SW480 (cell line): ENCODE measurements around the gene LMF1.

Experiments
- DNase-seq: peaks from one replicate; pipeline ENCODE4 v3.0.0-alpha.2; 2016; ENCODE audit warnings: low spot score

LMF1 gene

DNA sequence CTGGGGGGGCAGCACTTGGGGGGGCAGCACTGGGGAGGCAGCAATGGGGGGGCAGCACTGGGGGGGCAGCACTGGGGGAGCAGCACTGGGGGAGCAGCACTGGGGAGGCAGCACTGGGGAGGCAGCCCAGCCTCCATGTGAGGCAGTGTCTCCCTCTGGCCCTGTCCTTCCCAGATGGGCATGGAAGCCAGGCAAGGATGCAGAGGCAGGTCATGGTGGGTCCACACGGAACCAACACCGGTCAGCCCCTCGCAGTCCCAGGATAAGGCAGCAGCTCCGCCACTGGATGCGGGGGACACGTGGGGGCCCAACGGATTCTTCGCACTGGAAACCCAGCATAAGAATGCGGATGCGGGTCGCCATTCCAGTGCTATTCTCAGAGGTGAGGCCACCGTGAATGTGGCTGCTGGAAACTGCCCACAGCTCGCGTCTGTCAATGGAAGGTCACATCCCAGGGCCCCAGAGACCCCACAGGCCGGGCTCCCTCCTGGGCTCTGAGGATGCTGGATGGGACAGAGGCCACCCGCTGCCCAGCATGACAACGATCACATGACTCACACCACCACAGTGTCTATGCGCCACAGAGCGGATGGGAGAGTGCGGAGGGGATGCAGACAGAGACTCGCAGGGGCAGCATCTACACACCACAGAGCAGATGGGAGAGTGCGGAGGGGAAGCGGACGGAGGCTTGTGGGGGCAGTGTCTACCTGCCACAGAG lies 59.0 kb downstream of the LMF1 start:
- no peak for DNase-seq

- no peak for DNase-seq
Observed at GRCh38 chr16:911101-911500, 59.7 kb downstream of the LMF1 start.

- no peak for DNase-seq
Observed at GRCh38 chr16:910181-910580, 60.6 kb downstream of the LMF1 start.

DNA sequence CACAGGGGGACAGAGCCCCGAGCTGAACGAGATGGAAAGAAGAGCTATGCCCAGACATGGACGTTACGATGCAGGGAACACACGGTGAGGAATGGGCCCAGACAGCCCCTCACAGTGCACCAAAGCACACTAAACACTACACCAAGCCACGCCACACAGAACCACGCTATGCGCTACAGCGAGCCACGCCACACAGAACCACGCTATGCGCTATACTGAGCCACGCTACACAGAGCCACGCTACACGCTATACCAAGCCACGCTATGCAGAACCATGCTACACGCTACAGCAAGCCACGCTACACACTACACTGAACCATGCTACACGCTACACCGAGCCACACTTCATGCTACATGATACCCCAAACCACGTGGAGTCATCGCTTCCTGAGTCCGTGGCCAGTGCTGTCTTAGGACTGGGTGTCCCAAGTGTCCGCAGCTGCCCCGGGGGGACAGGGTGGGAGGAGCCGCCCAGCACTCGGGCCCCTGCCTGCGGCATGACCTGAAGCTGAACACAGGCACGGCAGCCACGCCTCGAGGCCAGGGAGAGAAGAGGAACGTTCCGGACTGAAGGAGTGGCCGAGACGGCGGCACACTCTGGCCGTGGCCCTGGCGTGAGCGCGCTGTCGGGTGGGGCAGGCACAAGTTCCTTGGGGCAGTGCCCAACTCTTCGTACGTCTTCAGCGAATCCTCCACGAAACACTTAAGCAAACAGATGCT lies 61.3 kb downstream of the LMF1 start:
- no peak for DNase-seq

DNA sequence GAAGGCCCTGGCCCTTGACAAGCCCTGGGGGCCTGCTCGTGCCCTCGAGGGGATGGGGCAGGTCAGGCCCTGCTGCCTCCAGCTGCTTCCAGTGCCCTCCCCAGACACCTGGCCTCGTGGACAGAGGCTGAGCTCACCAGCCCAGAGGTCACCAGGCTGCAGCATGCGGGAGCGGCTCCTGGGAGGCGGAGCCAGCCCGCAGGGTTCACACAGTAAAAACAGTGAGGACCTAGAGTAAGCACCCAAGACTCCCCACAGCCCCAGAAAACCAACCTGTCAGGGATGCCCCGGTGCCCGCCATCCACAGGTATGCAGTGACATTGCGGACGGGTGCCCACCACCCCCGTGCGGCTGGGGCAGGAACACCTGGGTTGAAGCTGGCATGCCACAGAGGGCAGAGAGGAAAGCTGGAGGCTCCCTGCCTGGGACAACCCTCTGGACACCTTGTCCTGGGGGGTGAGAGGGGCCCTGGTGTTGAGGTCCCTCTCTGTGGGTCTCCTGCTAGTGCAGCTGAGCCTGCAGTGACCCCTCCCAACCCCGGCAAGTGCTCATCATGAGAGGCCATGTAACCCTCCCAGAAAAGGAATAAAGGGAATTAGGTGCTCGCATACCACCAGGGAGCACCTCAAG lies 62.1 kb downstream of the LMF1 start:
- no peak for DNase-seq

GRCh38 chr16:907842-908241 lies 62.9 kb downstream of the LMF1 start:
- no peak for DNase-seq

DNA sequence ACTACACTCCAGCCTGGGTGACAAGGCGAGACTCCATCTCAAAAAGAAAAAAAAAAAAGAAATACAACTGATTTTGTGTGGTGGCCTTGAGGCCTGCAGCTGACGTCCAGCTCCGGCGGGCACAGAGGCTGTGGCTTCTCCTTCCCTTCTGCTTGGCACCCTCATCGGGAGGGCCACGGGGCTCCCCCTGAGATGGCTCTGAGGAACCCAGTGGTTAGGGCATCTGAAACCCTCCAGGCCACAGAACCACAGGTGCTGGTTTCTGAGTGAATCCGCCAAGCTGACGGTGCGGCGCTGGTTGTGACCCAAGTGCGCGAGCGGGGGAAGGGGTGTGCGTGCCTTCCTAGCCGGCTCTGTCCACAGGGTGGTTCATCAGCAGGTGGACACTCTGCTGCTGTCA lies 63.4 kb downstream of the LMF1 start:
- DNase-seq, result no peak

- no peak for DNase-seq
Observed at GRCh38 chr16:906296-906695, 64.5 kb downstream of the LMF1 start.

GRCh38 chr16:901715-902601 lies 68.8 kb downstream of the LMF1 start:
- no peak for DNase-seq

DNA sequence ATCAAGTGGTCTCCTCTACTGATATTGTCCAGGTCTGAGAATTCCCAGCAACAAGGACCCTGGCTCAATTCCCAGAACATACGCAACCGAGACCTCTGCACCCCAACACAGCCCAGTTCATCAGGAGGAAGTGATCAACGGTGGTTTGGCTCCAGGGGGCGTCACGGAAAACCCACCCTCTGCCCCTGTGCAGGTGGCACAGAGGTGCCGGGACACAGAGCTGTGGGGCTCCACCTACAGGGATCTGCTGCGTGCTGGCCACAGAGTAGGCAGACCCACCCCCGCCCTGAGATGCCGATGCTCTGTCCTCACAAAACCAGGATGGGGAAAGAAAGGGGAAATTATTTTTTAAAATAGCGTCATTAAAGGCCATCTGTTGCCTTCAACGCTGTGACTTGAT lies 69.6 kb downstream of the LMF1 start:
- DNase-seq, result no peak

GRCh38 chr16:900211-900610 lies 70.6 kb downstream of the LMF1 start:
- DNase-seq, result no peak

- DNase-seq, result no peak
Observed at GRCh38 chr16:899683-900060, 71.1 kb downstream of the LMF1 start.

DNA sequence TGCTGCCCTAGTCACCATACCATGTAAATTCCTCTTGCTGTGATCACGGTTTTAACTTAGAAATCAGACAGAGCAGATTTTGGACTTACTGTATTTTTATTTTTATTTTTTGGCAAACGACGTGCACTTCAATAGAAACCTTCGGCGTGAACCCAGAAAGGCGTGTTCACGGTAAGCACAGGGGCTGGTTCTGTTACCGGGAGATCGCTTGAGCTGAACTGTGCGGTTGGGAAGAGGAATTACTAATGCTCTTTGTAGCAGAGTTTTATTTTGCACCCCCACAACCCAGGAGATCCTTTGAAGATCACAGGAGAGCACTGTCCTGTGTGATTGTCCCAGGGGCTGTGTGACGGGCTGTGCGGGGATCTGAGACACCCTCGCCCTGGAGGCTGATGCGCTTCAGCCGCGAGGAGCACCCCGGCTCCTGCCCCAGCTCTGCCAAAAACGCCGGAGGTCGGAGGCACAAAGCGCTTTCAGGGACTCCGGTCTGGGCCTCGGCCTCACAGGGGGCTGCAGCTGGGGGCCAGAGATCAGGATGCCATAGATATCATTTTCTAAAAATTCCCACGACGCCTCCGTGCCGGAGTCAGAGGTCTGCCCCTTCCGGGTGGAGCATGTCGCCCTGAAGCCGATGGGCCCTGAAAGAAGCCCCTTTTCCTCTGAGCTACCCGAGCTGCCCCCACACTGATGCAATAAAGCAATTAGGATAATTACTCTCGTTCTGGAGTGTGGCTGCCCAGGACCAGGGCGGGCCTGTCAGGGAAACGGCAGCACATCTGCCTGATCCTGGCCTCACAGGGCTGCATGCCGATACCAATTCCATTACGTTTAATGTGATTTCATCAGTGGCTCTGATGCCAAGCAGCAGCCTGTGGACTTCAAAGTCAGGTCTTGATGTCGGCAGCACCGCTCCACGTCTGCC lies 71.8 kb downstream of the LMF1 start:
- DNase-seq, result peak; percentile 1

DNA sequence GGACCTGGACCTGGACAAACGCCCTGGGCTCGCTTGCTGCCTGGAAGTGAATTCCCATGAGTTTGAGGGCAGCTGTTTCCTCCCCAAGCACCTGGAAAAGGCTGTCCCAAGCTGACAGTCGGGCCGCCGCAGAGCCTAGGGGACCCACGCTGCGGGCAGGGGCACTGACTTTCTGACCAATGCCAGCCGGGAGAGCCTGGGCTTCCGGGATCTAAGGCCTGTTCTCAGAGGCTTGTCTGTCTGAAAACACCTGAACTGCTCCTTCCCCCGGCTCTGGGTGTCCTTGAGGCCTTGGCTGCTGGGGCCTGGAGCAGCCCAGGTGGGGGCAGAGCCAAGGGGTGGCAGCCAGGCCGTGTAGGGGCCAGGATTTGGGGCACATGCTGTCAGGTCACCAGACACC lies 72.6 kb downstream of the LMF1 start:
- DNase-seq, result no peak

DNA sequence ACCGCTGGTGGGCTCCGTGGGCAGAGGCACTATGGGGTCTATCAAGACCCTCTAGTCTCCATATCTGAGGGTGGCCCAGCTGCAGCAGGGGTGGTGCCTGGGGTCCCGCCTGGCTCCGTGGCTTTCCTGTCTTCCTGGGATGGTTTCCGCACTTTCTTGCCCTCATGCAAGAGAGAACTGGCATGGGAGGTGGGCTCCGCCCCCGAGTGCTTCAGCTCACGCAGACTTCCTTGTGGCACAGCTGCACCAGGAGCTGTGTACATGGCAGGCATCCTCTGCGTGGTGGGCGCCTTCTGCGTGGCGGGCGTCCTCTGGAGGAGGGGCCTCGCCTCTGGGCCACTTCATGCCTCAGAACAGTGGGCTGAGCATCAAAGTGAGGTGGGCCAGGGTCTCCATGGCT lies 73.1 kb downstream of the LMF1 start:
- no peak for DNase-seq

GRCh38 chr16:897200-897543 lies 73.6 kb downstream of the LMF1 start:
- no peak for DNase-seq

DNA sequence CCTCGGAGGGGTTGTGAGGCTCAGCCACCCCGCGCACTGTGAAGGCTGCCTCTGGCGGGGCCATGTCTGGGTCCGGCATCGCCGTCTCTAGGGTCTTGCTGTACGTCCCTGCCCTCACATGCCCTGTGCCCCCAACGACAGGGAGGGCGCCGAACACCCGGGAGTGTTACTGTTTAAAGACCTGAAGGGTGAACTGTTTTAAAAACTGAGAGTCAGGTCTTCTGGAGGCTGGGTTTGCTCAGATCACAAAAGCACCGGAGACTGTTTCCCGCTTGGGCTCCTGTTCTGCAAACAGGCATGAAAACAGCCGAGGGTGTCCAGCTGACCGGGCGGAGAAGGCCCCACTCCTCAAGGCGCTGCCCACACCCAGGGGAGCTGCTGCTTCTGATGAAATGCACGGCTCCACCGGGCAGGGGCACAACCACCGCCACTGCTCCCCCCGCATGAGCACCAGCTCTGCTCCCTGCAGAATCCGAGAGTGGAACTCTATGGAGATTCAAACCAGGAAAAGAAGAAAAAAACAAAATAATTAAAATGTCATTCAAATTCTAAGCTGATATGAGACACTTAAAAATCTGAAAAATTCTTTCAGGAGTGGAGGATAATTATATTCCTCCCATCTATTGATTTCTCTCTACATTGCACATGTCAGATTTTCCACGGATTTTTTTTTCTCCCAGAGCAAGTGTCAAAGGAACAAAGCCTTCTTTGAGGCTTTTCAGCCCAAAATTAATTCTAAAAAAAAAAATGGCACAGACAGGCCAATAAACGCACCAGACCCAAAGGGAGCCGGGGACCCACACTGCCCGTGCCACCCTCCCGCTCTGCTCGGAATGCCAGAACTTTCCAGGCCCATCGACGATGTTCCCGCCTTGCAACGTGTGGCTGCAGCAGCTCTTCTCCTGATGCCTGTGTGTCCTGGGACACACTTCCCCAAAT lies 74.3 kb downstream of the LMF1 start:
- DNase-seq, result no peak

DNA sequence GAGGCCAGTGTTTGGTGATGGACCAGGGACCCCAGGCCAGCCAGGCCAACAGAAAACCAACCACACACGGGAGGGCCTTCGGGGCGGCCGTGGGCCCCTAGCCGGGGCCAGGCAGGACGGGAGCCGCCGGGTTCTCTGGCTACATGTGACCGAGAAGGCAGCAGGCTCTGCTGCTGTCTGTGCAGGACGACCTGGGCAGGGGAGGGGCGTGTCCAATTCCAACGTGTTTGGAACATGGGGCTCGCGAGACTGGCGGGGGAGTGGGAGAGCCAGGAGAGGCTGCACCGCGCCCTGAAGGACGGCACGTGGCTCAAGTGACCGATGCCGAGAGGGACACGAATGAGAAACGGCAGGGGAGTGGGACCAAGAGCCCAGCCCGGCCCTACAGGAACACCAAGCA lies 75.4 kb downstream of the LMF1 start:
- DNase-seq, result no peak

- DNase-seq, result no peak
Observed at GRCh38 chr16:894841-895240, 75.9 kb downstream of the LMF1 start.

GRCh38 chr16:894136-894535 lies 76.6 kb downstream of the LMF1 start:
- DNase-seq, result no peak
